ENCODE results near the gene SPEF2.

GRCh38 chr5:35794328-35794619, 176.6 kb downstream of the SPEF2 start:
- TF ChIP-seq CTCF (IDR thresholded peaks at IDR 0.05) (no peak), POLR2AphosphoS5 (IDR thresholded peaks at IDR 0.05; ENCODE audit: insufficient read depth in 1 of 2, low read depth in 1 of 2) (no peak), POLR2A (IDR thresholded peaks at IDR 0.05) (no peak)

Measured in vagina (tissue), 2 donors.